LNCAP (cell line): Measurements from ENCODE around the gene HLA-F.

Experiments used
- CTCF ChIP-seq: fragments of 450-650 bp; IDR thresholded peaks from 2 replicates; pipeline ENCODE4 v1.5.1; 2017; ENCODE audit warnings: mild to moderate bottlenecking

The HLA-F gene

GRCh38 chr6:29752451-29753308 is 29.4 kb downstream of the HLA-F start:
- peak; percentile 80 for TF ChIP-seq CTCF

GRCh38 chr6:29753309-29753644 is 30.0 kb downstream of the HLA-F start:
- no peak; the same call in 1 of the 2 replicates for TF ChIP-seq CTCF

- no peak for TF ChIP-seq CTCF
Observed at GRCh38 chr6:29755295-29755871, 32.1 kb downstream of the HLA-F start.

GRCh38 chr6:29757282-29757681 is 34.0 kb downstream of the HLA-F start:
- no peak for TF ChIP-seq CTCF

- TF ChIP-seq CTCF, result no peak
Observed at GRCh38 chr6:29757701-29758293, 34.6 kb downstream of the HLA-F start.

GRCh38 chr6:29758761-29759160 is 35.5 kb downstream of the HLA-F start:
- no peak for TF ChIP-seq CTCF

GRCh38 chr6:29759457-29759856 is 36.2 kb downstream of the HLA-F start:
- TF ChIP-seq CTCF, result no peak
